Measurements from ENCODE around the gene GLIPR1L1. TPM values are rescaled to one million over a fixed set of nuclear protein-coding genes. Genes with fewer than 3 reads are reported as not detected.

GLIPR1L1 gene
- total and polyA plus RNA-seq, 8 donors = not detected

DNA sequence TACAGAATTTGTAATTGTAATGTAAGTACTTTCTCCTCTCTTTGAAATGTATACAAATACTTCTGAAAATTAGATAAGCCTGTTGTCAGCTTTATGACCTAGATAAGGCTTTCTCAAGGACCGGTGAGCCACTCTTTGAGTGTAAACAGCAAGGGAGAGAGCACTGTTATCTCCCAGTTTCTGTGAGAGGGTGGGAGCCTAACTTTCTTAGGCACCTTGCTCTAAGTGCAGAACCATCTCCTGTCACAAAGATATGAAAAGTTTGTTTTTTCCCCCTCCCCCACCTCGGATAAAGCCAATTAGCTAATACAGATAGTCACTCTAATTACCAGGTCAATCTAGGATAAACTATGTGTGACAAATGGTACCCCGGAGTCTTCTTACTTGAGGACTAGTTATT is 40.1 kb upstream of the GLIPR1L1 start:
- Histone ChIP-seq H3K27me3 (no peaks in the 10 kb centered on the region), H3K27ac (no peak overlapping the region), H3K4me1 (no peaks in the 10 kb centered on the region), H3K36me3 (no peaks in the 10 kb centered on the region), H3K4me3 (no peak overlapping the region), H3K9me3 (no peaks in the 10 kb centered on the region)
- no peak for TF ChIP-seq EP300 (IDR thresholded peaks at IDR 0.05)
- TF ChIP-seq POLR2AphosphoS5 (IDR thresholded peaks at IDR 0.05) = no peak
- no peak for TF ChIP-seq POLR2A (IDR thresholded peaks at IDR 0.05)
- TF ChIP-seq, protein P1, sequence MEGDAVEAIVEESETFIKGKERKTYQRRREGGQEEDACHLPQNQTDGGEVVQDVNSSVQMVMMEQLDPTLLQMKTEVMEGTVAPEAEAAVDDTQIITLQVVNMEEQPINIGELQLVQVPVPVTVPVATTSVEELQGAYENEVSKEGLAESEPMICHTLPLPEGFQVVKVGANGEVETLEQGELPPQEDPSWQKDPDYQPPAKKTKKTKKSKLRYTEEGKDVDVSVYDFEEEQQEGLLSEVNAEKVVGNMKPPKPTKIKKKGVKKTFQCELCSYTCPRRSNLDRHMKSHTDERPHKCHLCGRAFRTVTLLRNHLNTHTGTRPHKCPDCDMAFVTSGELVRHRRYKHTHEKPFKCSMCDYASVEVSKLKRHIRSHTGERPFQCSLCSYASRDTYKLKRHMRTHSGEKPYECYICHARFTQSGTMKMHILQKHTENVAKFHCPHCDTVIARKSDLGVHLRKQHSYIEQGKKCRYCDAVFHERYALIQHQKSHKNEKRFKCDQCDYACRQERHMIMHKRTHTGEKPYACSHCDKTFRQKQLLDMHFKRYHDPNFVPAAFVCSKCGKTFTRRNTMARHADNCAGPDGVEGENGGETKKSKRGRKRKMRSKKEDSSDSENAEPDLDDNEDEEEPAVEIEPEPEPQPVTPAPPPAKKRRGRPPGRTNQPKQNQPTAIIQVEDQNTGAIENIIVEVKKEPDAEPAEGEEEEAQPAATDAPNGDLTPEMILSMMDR (IDR thresholded peaks at IDR 0.05) = no peak
- 18 to 30% (median 25%) methylated on average over 3 of the region's 3 CpGs for WGBS, 5 donors
- no peak for DNase-seq
- intact Hi-C loops (cut with DNase I; ENCODE audit: low total_unique reads) = no loop called here

DNA sequence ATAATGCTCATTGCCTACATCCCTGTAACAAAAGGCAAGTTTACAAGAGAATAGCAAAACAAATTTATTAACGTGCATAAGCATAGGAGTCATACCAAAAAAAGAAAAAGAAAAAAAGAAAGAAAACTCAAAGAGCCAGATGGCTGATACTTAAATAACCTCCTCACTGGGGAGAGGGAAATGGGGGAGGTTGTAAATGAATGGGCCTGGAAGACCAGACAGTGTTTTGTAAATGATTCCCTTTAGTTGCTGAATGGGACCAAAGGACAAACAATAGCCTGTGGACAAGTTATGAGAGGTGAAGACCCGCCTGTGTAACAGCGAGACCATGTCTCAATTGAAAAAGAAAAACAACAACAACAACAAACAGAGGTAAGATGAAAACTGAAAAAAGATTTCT is 39.7 kb upstream of the GLIPR1L1 start:
- H3K9me3 ChIP-seq = no peaks in the 10 kb centered on the region
- intact Hi-C loops (cut with DNase I; ENCODE audit: low total_unique reads) = no loop called here

DNA sequence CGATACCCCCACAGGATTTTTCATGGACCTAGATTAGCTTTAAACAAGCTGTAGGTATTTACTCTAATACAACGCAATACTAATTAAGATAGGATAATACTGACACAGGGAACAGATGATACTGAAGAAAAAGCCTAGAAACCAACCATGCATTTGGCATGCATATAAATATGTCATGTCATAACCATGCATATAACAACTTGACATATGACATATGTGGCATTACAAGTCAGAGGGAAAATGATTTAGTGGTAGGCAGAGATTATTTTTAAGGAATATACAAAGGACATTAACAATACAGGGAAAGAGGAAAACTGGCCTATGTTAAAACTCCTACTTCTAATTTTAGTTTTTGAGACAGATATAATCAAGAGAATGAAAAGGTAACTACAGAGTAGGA is 32.2 kb upstream of the GLIPR1L1 start:
- Histone ChIP-seq H3K9me3 (no peaks in the 10 kb centered on the region), H3K27ac (no peak overlapping the region), H3K36me3 (peaks cover 0 to 29% (median 12%) of the 10 kb centered on the region in 4 donors), H3K4me3 (no peak overlapping the region), H3K27me3 (no peaks in the 10 kb centered on the region), H3K4me1 (no peaks in the 10 kb centered on the region)
- TF ChIP-seq POLR2A (IDR thresholded peaks at IDR 0.05) (no peak), EP300 (IDR thresholded peaks at IDR 0.05) (no peak), POLR2AphosphoS5 (IDR thresholded peaks at IDR 0.05) (no peak)
- TF ChIP-seq, protein P1 (IDR thresholded peaks at IDR 0.05) = no peak
- DNase-seq = no peak
- WGBS, 5 donors = 88 to 97% (median 93%) methylated on average over 2 of the region's 2 CpGs
- intact Hi-C loops (cut with DNase I; ENCODE audit: low total_unique reads) = no loop called here

More for the DNA sequence above, 39.7 kb upstream of the GLIPR1L1 start:
- DNase-seq = no peak
- no peak overlapping the region for H3K27ac ChIP-seq
- no peaks in the 10 kb centered on the region for H3K27me3 ChIP-seq
- 55 to 69% (median 61%) methylated on average over 3 of the region's 3 CpGs for WGBS, 5 donors
- H3K36me3 ChIP-seq = no peaks in the 10 kb centered on the region
- no peaks in the 10 kb centered on the region for H3K4me1 ChIP-seq
- H3K4me3 ChIP-seq = no peak overlapping the region
- TF ChIP-seq, protein P1 (IDR thresholded peaks at IDR 0.05) = no peak
- no peak for TF ChIP-seq EP300 (IDR thresholded peaks at IDR 0.05)
- no peak for TF ChIP-seq POLR2AphosphoS5 (IDR thresholded peaks at IDR 0.05)
- TF ChIP-seq POLR2A (IDR thresholded peaks at IDR 0.05) = no peak

DNA sequence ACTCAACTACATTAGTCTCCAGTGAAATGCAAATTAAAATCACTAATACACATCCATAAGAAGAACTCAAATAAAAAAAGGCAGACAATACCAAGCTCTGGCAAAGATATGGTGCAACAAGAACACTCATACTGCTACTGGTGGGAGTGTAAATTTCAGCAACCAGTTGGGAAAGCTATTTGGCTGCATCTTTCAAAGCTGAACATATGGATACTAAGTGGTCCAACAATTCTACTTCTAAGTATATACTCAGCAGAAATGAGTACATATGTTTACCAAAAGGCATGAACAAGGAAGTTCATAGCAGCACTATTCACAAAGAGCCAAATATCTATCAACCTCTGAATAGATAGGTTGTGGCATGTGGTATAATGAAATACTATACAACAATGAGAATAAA is 31.7 kb upstream of the GLIPR1L1 start:
- H3K27me3 ChIP-seq = no peaks in the 10 kb centered on the region
- intact Hi-C loops (cut with DNase I; ENCODE audit: low total_unique reads) = no loop called here
- no peaks in the 10 kb centered on the region for H3K9me3 ChIP-seq
- H3K4me3 ChIP-seq = no peak overlapping the region
- H3K27ac ChIP-seq = no peak overlapping the region
- DNase-seq = no peak
- H3K36me3 ChIP-seq = peaks cover 0 to 29% (median 12%) of the 10 kb centered on the region in 4 donors
- no peaks in the 10 kb centered on the region for H3K4me1 ChIP-seq
- no peak for TF ChIP-seq POLR2A (IDR thresholded peaks at IDR 0.05)
- TF ChIP-seq EP300 (IDR thresholded peaks at IDR 0.05) = no peak
- no peak for TF ChIP-seq POLR2AphosphoS5 (IDR thresholded peaks at IDR 0.05)
- TF ChIP-seq, protein P1 (IDR thresholded peaks at IDR 0.05) = no peak

Data from stomach (tissue), 9 donors.